ENCODE measurements around the gene POU2F3. TPM values are rescaled to one million over a fixed set of nuclear protein-coding genes. Genes with fewer than 3 reads are reported as not detected.

Gene POU2F3
- total and polyA plus RNA-seq, 2 of the 8 experiments (the other 6 are each of a cell fraction or from before 2014, with no cell fraction given), result 1.0 to 2.1 TPM

DNA sequence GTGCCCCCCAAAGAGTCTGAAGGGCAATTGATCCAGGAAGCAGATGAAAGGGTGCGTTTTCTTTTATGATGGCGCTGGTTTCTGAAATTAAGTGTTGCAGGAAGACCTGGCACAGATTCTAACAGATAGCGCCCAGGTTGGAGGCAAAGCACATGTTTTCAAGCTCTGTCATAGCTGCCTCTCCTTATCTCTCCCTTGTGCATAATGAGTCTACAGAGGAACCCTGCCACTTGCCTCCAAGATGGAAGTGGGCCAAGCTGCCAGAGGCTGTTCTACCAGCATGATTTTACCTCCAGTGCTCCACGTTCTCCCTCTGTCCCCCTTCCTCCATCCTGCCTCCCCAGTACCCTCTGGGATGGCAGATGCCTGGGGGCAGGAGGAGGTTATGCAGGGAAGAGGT lies 55.2 kb downstream of the POU2F3 start:
- CTCF ChIA-PET (ENCODE audit: partially characterized antibody), result interaction anchor here (1.6 to 31.5 kb wide), 3 partner anchors 8 to 127 kb away, joined by 5 to 1412 read pairs (median 17); partner anchors contain the start of gene POU2F3
- Histone ChIP-seq H3K36me3 (ENCODE audit: control insufficient read depth in 2 of 4, insufficient read depth in 4 of 4, low read length in 3 of 4) (no peaks in the 10 kb centered on the region), H4K20me1 (replicated peaks in 1 of 2; ENCODE audit: control insufficient read depth in 1 of 2, insufficient read depth in 2 of 2, low read length in 2 of 2) (no peaks in the 10 kb centered on the region), H3K79me1 (ENCODE audit: low read depth, low read length) (no peaks in the 10 kb centered on the region), H3K23me2 (ENCODE audit: low read depth, low read length) (no peaks in the 10 kb centered on the region), H3K4ac (replicated peaks; ENCODE audit: insufficient read length, low read depth, low read length) (no peak overlapping the region), H3K4me1 (replicated peaks in 1 of 4; ENCODE audit: control insufficient read depth in 3 of 4, insufficient read depth in 4 of 4, low read length in 3 of 4) (peaks cover 2 to 6% (median 3%) of the 10 kb centered on the region in 4 experiments; a peak in 6 of 7 replicates), H3K27me3 (replicated peaks in 1 of 4; ENCODE audit: control insufficient read depth in 3 of 4, extremely low read depth in 1 of 4, insufficient read depth in 3 of 4, low read length in 3 of 4) (peaks cover 0 to 2% (median 0%) of the 10 kb centered on the region in 4 experiments; a peak in 4 of 7 replicates), H4K91ac (replicated peaks; ENCODE audit: insufficient read length, low read length) (no peak overlapping the region), H3K4me2 (ENCODE audit: insufficient read depth in 1 of 2, low read depth in 2 of 2, low read length in 2 of 2) (no peak overlapping the region), H3K14ac (ENCODE audit: insufficient read length) (no peak overlapping the region), H3K18ac (ENCODE audit: extremely low read depth, low read length) (no peak overlapping the region), H2BK5ac (ENCODE audit: low read depth, low read length) (no peak overlapping the region), H3K23ac (ENCODE audit: insufficient read length) (no peak overlapping the region), H4K5ac (ENCODE audit: insufficient read length, low read depth, low read length) (no peak overlapping the region), H3K9me3 (ENCODE audit: insufficient read depth in 2 of 2, low read depth in 1 of 2, low read length in 1 of 2) (no peaks in the 10 kb centered on the region), H3K79me2 (ENCODE audit: control insufficient read depth in 1 of 2, insufficient read depth in 2 of 2, low read length in 2 of 2) (no peaks in the 10 kb centered on the region), H2BK120ac (replicated peaks; ENCODE audit: low read depth, low read length) (no peak overlapping the region), H2BK20ac (ENCODE audit: low read length) (no peak overlapping the region), H4K8ac (ENCODE audit: extremely low read depth, insufficient read depth, low read length) (no peak overlapping the region), H2AFZ (ENCODE audit: low read length) (no peak overlapping the region), H2AK5ac (ENCODE audit: low read depth, low read length) (no peak overlapping the region), H2BK15ac (ENCODE audit: low read length) (no peak overlapping the region), H3K9ac (replicated peaks in 1 of 4; ENCODE audit: extremely low read depth in 1 of 4, low read depth in 3 of 4, low read length in 3 of 4) (no peak overlapping the region), H2BK12ac (ENCODE audit: low read depth, low read length) (no peak overlapping the region), H3K56ac (replicated peaks; ENCODE audit: insufficient read length, low read depth, low read length) (no peak overlapping the region), H3K4me3 (ENCODE audit: extremely low read depth in 1 of 4, insufficient read depth in 2 of 4, low read depth in 3 of 4, low read length in 4 of 4) (no peak overlapping the region), H3K27ac (ENCODE audit: low read depth, low read length) (no peak overlapping the region)
- 80% methylated on average over 4 of the region's 4 CpGs; no CpG with 5 or more reads in 1 of the 2 experiments for WGBS, 2 experiments (ENCODE audit: extremely low coverage in 1 of 2, insufficient coverage in 1 of 2, insufficient read length in 1 of 2, insufficient replicate concordance in 2 of 2, low coverage in 1 of 2, low lambda C conversion rate in 2 of 2, missing lambda C conversion rate in 1 of 2)
- POLR2A ChIA-PET (ENCODE audit: partially characterized antibody), result interaction anchor here (2.3 kb wide), 1 partner anchor 59 kb away, joined by 8 read pairs; no protein-coding TSS in a partner anchor
- FAIRE-seq (no peak), DNase-seq (ENCODE audit: low read depth in 1 of 2, low spot score in 2 of 2) (no peak)
- TF ChIP-seq CEBPB (IDR thresholded peaks at IDR 0.05; ENCODE audit: low read depth, low read length), result no peak
- no peak for TF ChIP-seq JUND (IDR thresholded peaks at IDR 0.05; ENCODE audit: low read length)
